Transverse colon (tissue), 4 donors: ENCODE results near the gene KRTAP5-4. TPM values are rescaled to one million over a fixed set of nuclear protein-coding genes. Genes with fewer than 3 reads are reported as not detected.
"Not testable (repeated sequence)": the region's sequence is repeated elsewhere in the genome, so short reads cannot be mapped to it uniquely, and the experiment has no call there.

Experiments
- DNase-seq: peaks from one replicate; pipeline ENCODE4 v3.0.0-alpha.2; 2019
- H3K27ac ChIP-seq, 4 donors: fragments of 200-600 bp; sonication (generic); 2 replicates each; pipeline ENCODE4 v1.5.1; 2016 to 2018; ENCODE audit warnings: inconsistent platforms in 4 of 4
- H3K27me3 ChIP-seq: fragments of 200-600 bp; sonication (generic); 2 replicates; pipeline ENCODE4 v1.5.1; 2017; ENCODE audit warnings: inconsistent platforms
- H3K36me3 ChIP-seq, 4 donors: fragments of 200-600 bp; sonication (generic); 2 replicates each; pipeline ENCODE4 v1.5.1; 2017 to 2019; ENCODE audit warnings: inconsistent platforms in 4 of 4
- H3K4me1 ChIP-seq, 4 donors: fragments of 200-600 bp; sonication (generic); 2 replicates each; pipeline ENCODE4 v1.5.1; 2017 to 2020; ENCODE audit warnings: inconsistent platforms in 4 of 4
- H3K4me3 ChIP-seq, 4 donors: fragments of 200-600 bp; sonication (generic); 1 replicate in 1 of 4; 2 replicates in 3 of 4; pipeline versions ENCODE4 v1.5.1 to v1.6.1; 2017 to 2019; ENCODE audit warnings: inconsistent platforms in 4 of 4
- H3K9me3 ChIP-seq, 2 donors: fragments of 200-600 bp; sonication (generic); 2 replicates each; pipeline ENCODE4 v1.5.1; 2017 to 2019; ENCODE audit warnings: inconsistent platforms in 2 of 2
- CTCF ChIP-seq, 5 experiments: fragments of 200-600 bp in 3 of 5; fragments of 450-650 bp in 2 of 5; sonication (generic) in 3 of 5; IDR thresholded peaks; 1 replicate in 2 of 5; 2 replicates in 3 of 5; pipeline ENCODE4 v1.5.1; 2016 to 2017; ENCODE audit warnings: antibody characterized with exemption in 5 of 5, inconsistent platforms in 3 of 5, mild to moderate bottlenecking in 2 of 5, moderate library complexity in 1 of 5
- EP300 ChIP-seq: sonication (generic); formaldehyde crosslinking; IDR thresholded peaks from one replicate; pipeline ENCODE4 v1.6.1; 2017; ENCODE audit warnings: antibody characterized with exemption, low read depth
- POLR2A ChIP-seq: fragments of 450-650 bp; IDR thresholded peaks from one replicate; pipeline ENCODE4 v1.6.1; 2016; ENCODE audit warnings: antibody characterized with exemption, mild to moderate bottlenecking, moderate library complexity
- POLR2AphosphoS5 ChIP-seq, 3 donors: sonication (generic); formaldehyde crosslinking; IDR thresholded peaks; one replicate each; pipeline ENCODE4 v1.6.1; 2016; ENCODE audit warnings: antibody characterized with exemption in 3 of 3
- WGBS, 2 donors: methylation state at CpG; one replicate each; pipeline ENCODE4 v1.1.5; 2018; ENCODE audit warnings: low coverage in 1 of 2; 5-methylcytosine and 5-hydroxymethylcytosine counted together
- in situ Hi-C, 4 donors: fragments of 200-750 bp; cut with MboI; loops; one replicate each; pipeline versions ENCODE4 v1.15.0 to v1.15.1; 2017; ENCODE audit warnings: low sequenced_read_pairs in 3 of 4, low pct_ligation_motif_present in 1 of 4, low pct_unique_long_range_greater_than_20kb in 1 of 4
- intact Hi-C: fragments of 100-400 bp; cut with DNase I; formaldehyde crosslinking; loops from one replicate; pipeline ENCODE4 v1.15.1; 2023; ENCODE audit warnings: low total_unique reads
- total RNA-seq, 4 donors: library from RNA; depleted of rRNA; stranded (reverse); fragments of >200 nt; gene quantifications; one replicate each; pipeline ENCODE4 v1.1.0, GENCODE V29; 2016

The KRTAP5-4 gene
- total RNA-seq, 4 donors from 2014 or later = not detected

GRCh38 chr11:1608363-1608762 is 13.6 kb downstream of the KRTAP5-4 start, which contains the start of gene KRTAP5-3:
KRTAP5-3 (minus strand) TSS chr11:1608463; CDS start chr11:1608385, 78 bp downstream.
- TF ChIP-seq CTCF (IDR thresholded peaks at IDR 0.05) = no peak
- no peak for TF ChIP-seq POLR2A
- no peak for TF ChIP-seq POLR2AphosphoS5 (IDR thresholded peaks at IDR 0.05)
- TF ChIP-seq EP300 = no peak
- no peak for DNase-seq
- no peaks in the 10 kb centered on the region for H3K9me3 ChIP-seq
- H3K4me1 ChIP-seq = no peaks in the 10 kb centered on the region
- no peak within 1 kb of the TSS for H3K4me3 ChIP-seq
- no peak within 1 kb of the TSS for H3K27ac ChIP-seq
- in situ Hi-C loops (no loop called here), intact Hi-C loops (no loop called here)
- H3K36me3 ChIP-seq = no peaks in the 10 kb centered on the region
- WGBS, 2 donors = 62% methylated on average over 4 of the region's 4 CpGs; no CpG with 5 or more reads in 1 of the 2 donors
- H3K27me3 ChIP-seq = peaks cover 32% of the 10 kb centered on the region

- in situ Hi-C loops, H3K27ac ChIP-seq, intact Hi-C loops, H3K9me3 ChIP-seq, H3K4me1 ChIP-seq, H3K36me3 ChIP-seq, DNase-seq, H3K4me3 ChIP-seq: not testable (repeated sequence)
- H3K27me3 ChIP-seq = peaks cover 35% of the 10 kb centered on the region
- 27% methylated on average over 2 of the region's 5 CpGs; no CpG with 5 or more reads in 1 of the 2 donors for WGBS, 2 donors
These were observed 14.0 kb downstream of the KRTAP5-4 start for GRCh38 chr11:1607901-1608300.

GRCh38 chr11:1607156-1607845 is 14.6 kb downstream of the KRTAP5-4 start:
- H3K36me3 ChIP-seq, H3K4me1 ChIP-seq, H3K9me3 ChIP-seq, DNase-seq, in situ Hi-C loops, H3K27ac ChIP-seq, intact Hi-C loops, H3K4me3 ChIP-seq: not testable (repeated sequence)
- peaks cover 37% of the 10 kb centered on the region for H3K27me3 ChIP-seq
- WGBS, 2 donors = 30 to 75% methylated on average over 2 to 18 of the region's 18 CpGs

GRCh38 chr11:1605923-1606322 is 16.0 kb downstream of the KRTAP5-4 start:
- DNase-seq, in situ Hi-C loops, H3K36me3 ChIP-seq, H3K4me3 ChIP-seq, H3K4me1 ChIP-seq, H3K27ac ChIP-seq, H3K9me3 ChIP-seq, intact Hi-C loops: not testable (repeated sequence)
- peaks cover 33% of the 10 kb centered on the region for H3K27me3 ChIP-seq
- 66 to 79% methylated on average over 5 to 13 of the region's 13 CpGs for WGBS, 2 donors

GRCh38 chr11:1604711-1605110 is 17.2 kb downstream of the KRTAP5-4 start:
- H3K27me3 ChIP-seq = peaks cover 33% of the 10 kb centered on the region
- H3K4me3 ChIP-seq = no peak overlapping the region
- TF ChIP-seq POLR2A (no peak), POLR2AphosphoS5 (IDR thresholded peaks at IDR 0.05) (no peak), EP300 (no peak), CTCF (IDR thresholded peaks at IDR 0.05) (no peak)
- no peaks in the 10 kb centered on the region for H3K36me3 ChIP-seq
- 92% methylated on average over 6 of the region's 7 CpGs; no CpG with 5 or more reads in 1 of the 2 donors for WGBS, 2 donors
- intact Hi-C loops = no loop called here
- H3K9me3 ChIP-seq = no peaks in the 10 kb centered on the region
- H3K4me1 ChIP-seq = no peaks in the 10 kb centered on the region
- no peak overlapping the region for H3K27ac ChIP-seq
- no peak for DNase-seq
- in situ Hi-C loops = no loop called here
